AG09319 (cell line): ENCODE measurements around the gene ZNF655.

Experiments
- DNase-seq: peaks from one replicate; pipeline ENCODE4 v3.0.0-alpha.2; 2010; ENCODE audit warnings: low read depth; ENCODE audit errors: extremely low read depth
- TF ChIP-seq, protein P1 (sequence below): IDR thresholded peaks from 2 replicates; pipeline ENCODE4 v1.5.1; 2011; ENCODE audit warnings: low read depth, mild to moderate bottlenecking, inconsistent platforms, low read length, moderate library complexity

The ZNF655 gene

DNA sequence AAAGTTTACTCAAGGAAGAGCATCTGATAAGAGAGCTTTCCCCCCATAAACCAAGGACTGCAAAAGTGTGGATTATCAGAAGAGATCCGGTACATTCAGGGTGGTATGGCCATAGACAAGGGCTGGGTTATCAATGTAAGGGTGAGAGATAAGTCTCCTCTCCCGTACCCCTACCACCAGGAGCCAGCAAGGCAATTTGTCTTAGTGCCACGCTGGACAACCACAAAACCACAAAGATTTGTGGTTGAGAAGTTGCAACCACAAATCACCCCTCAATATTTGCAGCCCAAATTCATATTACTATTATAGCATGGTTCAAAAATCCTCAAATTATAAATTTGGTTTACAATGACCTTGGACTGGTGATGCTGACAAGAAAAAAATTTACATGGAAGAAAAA, 56.1 kb downstream of the ZNF655 start:
- TF ChIP-seq, protein P1, sequence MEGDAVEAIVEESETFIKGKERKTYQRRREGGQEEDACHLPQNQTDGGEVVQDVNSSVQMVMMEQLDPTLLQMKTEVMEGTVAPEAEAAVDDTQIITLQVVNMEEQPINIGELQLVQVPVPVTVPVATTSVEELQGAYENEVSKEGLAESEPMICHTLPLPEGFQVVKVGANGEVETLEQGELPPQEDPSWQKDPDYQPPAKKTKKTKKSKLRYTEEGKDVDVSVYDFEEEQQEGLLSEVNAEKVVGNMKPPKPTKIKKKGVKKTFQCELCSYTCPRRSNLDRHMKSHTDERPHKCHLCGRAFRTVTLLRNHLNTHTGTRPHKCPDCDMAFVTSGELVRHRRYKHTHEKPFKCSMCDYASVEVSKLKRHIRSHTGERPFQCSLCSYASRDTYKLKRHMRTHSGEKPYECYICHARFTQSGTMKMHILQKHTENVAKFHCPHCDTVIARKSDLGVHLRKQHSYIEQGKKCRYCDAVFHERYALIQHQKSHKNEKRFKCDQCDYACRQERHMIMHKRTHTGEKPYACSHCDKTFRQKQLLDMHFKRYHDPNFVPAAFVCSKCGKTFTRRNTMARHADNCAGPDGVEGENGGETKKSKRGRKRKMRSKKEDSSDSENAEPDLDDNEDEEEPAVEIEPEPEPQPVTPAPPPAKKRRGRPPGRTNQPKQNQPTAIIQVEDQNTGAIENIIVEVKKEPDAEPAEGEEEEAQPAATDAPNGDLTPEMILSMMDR = no peak
- DNase-seq = no peak

DNA sequence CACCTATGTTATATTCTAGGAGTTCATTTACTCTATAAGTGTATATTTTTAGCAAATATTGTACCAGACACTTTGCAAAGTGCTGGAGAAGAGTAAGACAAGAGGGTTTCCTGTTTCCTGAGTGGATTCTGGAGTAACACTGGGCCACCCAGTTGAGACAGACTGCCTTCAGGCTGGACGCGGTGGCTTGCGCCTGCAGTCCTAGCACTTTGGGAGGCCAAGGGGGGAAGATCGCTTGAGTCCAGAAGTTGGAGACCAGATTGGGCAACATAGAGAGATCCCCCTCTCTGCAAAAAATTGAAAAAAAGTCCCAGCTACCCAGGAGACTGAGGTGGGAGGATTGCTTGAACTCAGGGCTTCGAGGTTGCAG, 57.5 kb downstream of the ZNF655 start:
- TF ChIP-seq, protein P1 = no peak
- DNase-seq = no peak

DNA sequence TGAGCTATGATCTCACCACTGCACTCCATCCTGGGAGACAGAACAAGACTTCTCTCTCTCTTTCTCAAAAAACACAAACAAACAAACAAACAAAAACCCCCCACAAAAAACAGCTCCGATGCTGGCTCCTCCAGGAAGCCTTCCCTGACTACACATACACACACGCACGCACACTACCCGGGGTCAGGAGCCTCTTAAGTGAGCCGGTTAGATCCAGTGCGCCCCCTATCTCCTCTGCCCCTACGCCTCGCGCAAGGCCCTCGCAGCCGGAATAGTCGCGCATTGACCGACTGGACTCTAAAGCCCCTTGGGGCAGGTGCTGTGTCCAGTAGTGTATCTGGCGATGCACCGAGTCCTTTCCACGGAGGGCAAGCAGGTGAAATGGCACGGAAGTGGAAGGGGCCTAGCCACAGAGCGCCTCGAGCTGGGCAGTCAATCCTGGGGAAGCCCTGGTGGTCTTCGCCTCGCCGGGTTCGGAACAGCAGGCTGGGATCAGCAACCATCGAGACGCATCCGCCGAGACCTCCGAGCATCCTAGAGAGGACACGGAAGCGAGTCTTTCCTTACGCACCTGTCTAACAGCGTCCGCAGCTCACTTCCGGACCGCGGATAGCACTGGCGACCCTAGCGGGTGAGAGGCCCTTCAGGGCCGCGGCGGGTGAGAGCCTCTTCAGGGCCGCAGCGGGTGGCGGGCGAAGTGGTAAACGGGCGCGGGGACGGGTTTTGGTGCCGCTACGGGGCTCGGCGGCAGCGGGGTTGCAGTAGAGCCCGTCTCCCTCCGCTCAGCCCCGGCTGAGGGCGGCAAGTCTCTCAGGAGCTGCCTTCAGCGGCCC, 58.1 kb downstream of the ZNF655 start, which contains the start of gene ZSCAN25:
TSS of gene ZSCAN25 (plus strand) at position 588 of the 833 bp plus-strand sequence. CDS start 2,661 bp downstream, outside the sequence.
- peak; percentile 82 for DNase-seq

DNA sequence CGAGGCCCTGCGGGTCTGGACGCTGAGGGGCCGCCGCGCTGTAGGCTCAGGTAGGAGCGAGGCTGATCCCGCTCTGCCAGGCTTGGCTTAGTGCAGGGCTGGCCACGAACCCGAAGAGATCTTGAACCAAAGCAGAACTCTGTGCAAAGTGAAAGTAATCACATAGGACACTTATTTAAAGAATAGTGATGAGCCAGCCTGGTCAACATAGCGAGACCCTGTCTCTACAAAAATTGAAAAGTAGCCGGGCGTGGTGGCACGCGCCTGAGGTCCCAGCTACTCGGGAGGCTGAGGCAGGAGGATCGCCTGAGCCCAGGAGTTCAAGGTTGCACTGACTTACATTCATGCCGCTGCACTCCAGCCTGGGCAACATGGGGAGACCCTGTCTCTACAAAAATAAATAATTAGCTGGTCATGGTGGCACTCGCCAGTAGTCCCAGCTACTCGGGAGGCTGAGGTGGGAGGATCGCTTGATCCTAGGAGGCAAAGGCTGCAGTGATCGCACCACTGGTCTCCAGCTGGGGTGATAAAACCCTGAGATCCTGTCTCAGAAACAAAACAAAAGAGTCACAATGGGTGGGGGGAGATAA, 58.8 kb downstream of the ZNF655 start:
- no peak for DNase-seq
- TF ChIP-seq, protein P1 = no peak

More for the DNA sequence above, 58.1 kb downstream of the ZNF655 start, which contains the start of gene ZSCAN25:
- TF ChIP-seq, protein P1 = peak; percentile 48

DNA sequence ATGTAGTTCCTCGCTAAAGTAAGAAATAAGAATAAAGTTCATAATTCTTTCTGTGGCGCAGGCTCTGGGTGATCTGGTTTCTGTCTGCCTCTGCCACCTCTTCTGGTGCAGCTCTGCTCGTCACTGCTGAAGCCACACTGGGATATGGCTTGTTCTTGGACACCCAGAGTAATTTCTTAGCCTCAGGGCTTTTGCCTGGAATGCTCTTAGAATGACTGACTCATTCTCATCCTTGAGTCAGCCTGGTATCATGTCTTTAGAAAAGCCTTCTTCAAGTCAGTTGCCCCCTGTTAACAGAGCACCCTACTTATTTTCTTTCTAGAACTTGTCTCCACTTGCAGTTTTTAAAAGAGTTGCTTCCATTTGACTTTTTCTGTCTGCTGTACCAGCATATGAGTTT, 60.3 kb downstream of the ZNF655 start:
- DNase-seq = peak; percentile 5
- TF ChIP-seq, protein P1 = no peak

DNA sequence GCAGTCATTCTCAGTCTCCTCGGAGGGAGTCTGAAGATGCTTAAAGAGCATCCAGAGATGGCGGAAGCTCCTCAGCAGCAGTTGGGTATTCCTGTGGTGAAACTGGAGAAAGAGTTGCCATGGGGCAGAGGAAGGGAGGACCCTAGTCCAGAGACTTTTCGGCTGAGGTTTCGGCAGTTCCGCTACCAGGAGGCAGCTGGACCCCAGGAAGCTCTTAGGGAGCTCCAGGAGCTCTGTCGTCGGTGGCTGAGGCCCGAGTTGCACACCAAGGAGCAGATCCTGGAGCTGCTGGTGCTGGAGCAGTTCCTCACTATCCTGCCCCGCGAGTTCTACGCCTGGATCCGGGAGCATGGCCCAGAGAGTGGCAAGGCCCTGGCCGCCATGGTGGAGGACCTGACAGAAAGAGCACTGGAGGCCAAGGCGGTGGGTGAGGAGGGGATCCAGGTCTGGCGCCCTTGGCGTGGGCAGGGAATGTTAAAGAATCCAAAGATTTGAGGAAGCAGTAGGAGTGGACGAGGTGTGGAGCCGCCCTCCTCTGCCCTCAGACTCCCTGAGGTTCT, 61.2 kb downstream of the ZNF655 start:
- no peak for DNase-seq
- TF ChIP-seq, protein P1 = no peak

DNA sequence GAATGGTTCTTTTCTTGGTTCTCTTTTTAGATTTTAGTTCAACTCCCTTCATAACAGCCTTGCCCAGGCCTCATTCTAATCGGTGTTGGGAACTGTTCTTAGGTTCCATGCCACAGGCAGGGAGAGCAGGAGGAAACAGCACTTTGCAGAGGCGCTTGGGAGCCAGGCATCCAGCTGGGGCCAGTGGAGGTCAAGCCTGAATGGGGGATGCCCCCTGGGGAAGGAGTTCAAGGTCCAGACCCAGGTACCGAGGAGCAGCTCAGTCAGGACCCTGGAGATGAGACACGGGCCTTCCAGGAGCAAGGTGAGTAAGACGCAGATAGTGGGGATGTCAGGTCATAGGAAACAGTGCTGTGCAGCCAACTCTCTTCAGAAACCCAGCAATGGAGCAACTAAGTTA, 62.8 kb downstream of the ZNF655 start:
- no peak for DNase-seq
- TF ChIP-seq, protein P1 = no peak
